K562 (cell line): Measurements from ENCODE around the gene SRP9. TPM values are rescaled to one million over a fixed set of nuclear protein-coding genes. Genes with fewer than 3 reads are reported as not detected.

ENCODE experiments used
- ATAC-seq: fragments of 200-7000 bp; cut with Tn5 transposase; 3 replicates; pipeline ENCODE4 v1.9.1; 2020; ENCODE audit warnings: moderate library complexity
- Bru-seq: library from RNA; stranded (reverse); fragments of 400-500 nt; gene quantifications from one replicate; lab custom pipeline; 2021; lab: Mats Ljungman, UMichigan
- BruChase-seq, 2 experiments: library from RNA; stranded (reverse); fragments of 400-500 nt; gene quantifications; one replicate each; lab custom pipeline; 2021; lab: Mats Ljungman, UMichigan
- BruUV-seq: library from RNA; stranded (reverse); fragments of 400-500 nt; replicated peaks from 2 replicates; lab custom pipeline; 2021; lab: Mats Ljungman, UMichigan
- CTCF ChIA-PET: fragments of 300-600 bp; formaldehyde crosslinking; extraction: SDS; loops from one replicate; lab custom pipeline; 2021; ENCODE audit warnings: low intra/inter-chr PET ratio; lab: Yijun Ruan, JAX
- POLR2A ChIA-PET: fragments of 300-600, 350-650 bp; sonication (Branson Sonifier 250); formaldehyde crosslinking; extraction: SDS; loops from one replicate; lab custom pipeline; 2021; ENCODE audit warnings: antibody characterized with exemption, inconsistent platforms; lab: Yijun Ruan, JAX
- DNase-seq, 4 experiments: peaks; one replicate each; pipeline versions ENCODE4 v3.0.0 to v3.0.0-alpha.2; 2011 to 2018; ENCODE audit warnings: low spot score in 3 of 4, mixed read lengths in 3 of 4; ENCODE audit errors: extremely low read depth in 1 of 4
- FAIRE-seq: peaks from 2 replicates; lab custom pipeline; 2011; peaks lifted over from hg19 to GRCh38; lab: Jason Lieb, UNC
- H2AFZ ChIP-seq: 2 replicates; pipeline ENCODE4 v1.6.0; 2011; ENCODE audit warnings: low read depth, low read length, control low read depth, inconsistent platforms
- H3K27ac ChIP-seq: fragments of 200-600 bp; 3 replicates; pipeline ENCODE4 v1.8.0; 2011; ENCODE audit warnings: low read depth, mild to moderate bottlenecking, control low read depth, inconsistent platforms, low read length, moderate library complexity, mixed read lengths; ENCODE audit errors: extremely low read depth
- H3K27me3 ChIP-seq, 2 experiments: fragments of 300-600 bp in 1 of 2; 2 replicates in 1 of 2; 3 replicates in 1 of 2; pipeline versions ENCODE4 v1.6.0 to v1.8.0; 2011; ENCODE audit warnings: inconsistent platforms in 2 of 2, low read length in 2 of 2, mild to moderate bottlenecking in 1 of 2, mixed read lengths in 1 of 2, moderate library complexity in 1 of 2; ENCODE audit not compliant: control insufficient read depth in 2 of 2, insufficient read depth in 2 of 2
- H3K36me3 ChIP-seq: fragments of 300-600 bp; 3 replicates; pipeline ENCODE4 v1.8.0; 2011; ENCODE audit warnings: mild to moderate bottlenecking, low read length, inconsistent platforms; ENCODE audit not compliant: control insufficient read depth, insufficient read depth
- H3K4me1 ChIP-seq, 2 experiments: fragments of 200-600 bp in 1 of 2; replicated peaks in 1 of 2; 2 replicates in 1 of 2; 3 replicates in 1 of 2; pipeline versions ENCODE4 v1.5.1 to v1.8.0; 2011; ENCODE audit warnings: inconsistent platforms in 2 of 2, low read length in 2 of 2, mild to moderate bottlenecking in 1 of 2, mixed read lengths in 1 of 2, moderate library complexity in 1 of 2; ENCODE audit not compliant: control insufficient read depth in 2 of 2, insufficient read depth in 2 of 2
- H3K4me2 ChIP-seq: 2 replicates; pipeline ENCODE4 v1.6.1; 2011; ENCODE audit warnings: low read length, control low read depth, inconsistent platforms, mixed read lengths; ENCODE audit not compliant: insufficient read depth
- H3K4me3 ChIP-seq: fragments of 200-600 bp; sonication (generic), shearing (Covaris generic); 2 replicates; pipeline ENCODE4 v1.5.1; 2016; ENCODE audit warnings: control low read depth, inconsistent platforms
- H3K79me2 ChIP-seq: fragments of 200-600 bp; 3 replicates; pipeline ENCODE4 v1.8.0; 2011; ENCODE audit warnings: low read length, inconsistent platforms; ENCODE audit not compliant: control insufficient read depth, insufficient read depth
- H3K9ac ChIP-seq, 2 experiments: 2 replicates each; pipeline versions ENCODE4 v1.6.0 to v1.6.1; 2011; ENCODE audit warnings: low read depth in 2 of 2, low read length in 2 of 2, control low read depth in 1 of 2, inconsistent platforms in 1 of 2, mild to moderate bottlenecking in 1 of 2, mixed read lengths in 1 of 2; ENCODE audit not compliant: insufficient read depth in 1 of 2
- H3K9me1 ChIP-seq: one replicate; pipeline ENCODE4 v1.6.0; 2011; ENCODE audit warnings: inconsistent platforms, mild to moderate bottlenecking, low read length, moderate library complexity; ENCODE audit not compliant: control insufficient read depth, insufficient read depth
- H3K9me3 ChIP-seq: replicated peaks from 2 replicates; pipeline ENCODE4 v1.5.1; 2011; ENCODE audit warnings: low read depth, low read length, inconsistent platforms; ENCODE audit not compliant: control insufficient read depth, insufficient read depth
- H4K20me1 ChIP-seq: replicated peaks from 2 replicates; pipeline ENCODE4 v1.6.1; 2011; ENCODE audit warnings: low read length, inconsistent platforms, mixed read lengths; ENCODE audit not compliant: control insufficient read depth, insufficient read depth
- BMI1 ChIP-seq: fragments of 150-350 bp; IDR thresholded peaks from 2 replicates; pipeline ENCODE4 v1.6.1; 2014; ENCODE audit warnings: low read length
- KAT7 ChIP-seq: sonication (generic); formaldehyde crosslinking; IDR thresholded peaks from 2 replicates; pipeline ENCODE4 v1.8.0; 2022; ENCODE audit warnings: missing genetic modification reagents, mild to moderate bottlenecking, borderline replicate concordance
- KDM1A ChIP-seq, 2 experiments: fragments of 450-650 bp; IDR thresholded peaks; 2 replicates each; pipeline ENCODE4 v1.6.1; 2016; ENCODE audit warnings: mild to moderate bottlenecking in 2 of 2
- NUFIP1 ChIP-seq: fragments of 450-650 bp; IDR thresholded peaks from 2 replicates; pipeline ENCODE4 v1.6.1; 2018; ENCODE audit not compliant: partially characterized antibody
- RBM34 ChIP-seq: fragments of 200-400 bp; formaldehyde crosslinking; IDR thresholded peaks from 2 replicates; pipeline ENCODE4 v1.6.1; 2018; ENCODE audit warnings: low read length, borderline replicate concordance; ENCODE audit not compliant: insufficient read depth
- SAFB2 ChIP-seq: fragments of 200-400 bp; formaldehyde crosslinking; IDR thresholded peaks from 2 replicates; pipeline ENCODE4 v1.6.1; 2018; ENCODE audit warnings: borderline replicate concordance, low read length, low read depth, moderate library complexity; ENCODE audit not compliant: severe bottlenecking
- U2AF1 ChIP-seq: fragments of 200-400 bp; formaldehyde crosslinking; optimal IDR thresholded peaks from 2 replicates; pipeline ENCODE3; 2017; ENCODE audit warnings: mild to moderate bottlenecking, low read depth, low read length, moderate library complexity
- ZNF830 ChIP-seq: fragments of 250-450 bp; sonication (Bioruptor Pico); IDR thresholded peaks from 2 replicates; pipeline ENCODE4 v1.5.0; 2021; ENCODE audit warnings: mild to moderate bottlenecking
- WGBS: fragments of 100-300 bp; shearing (Covaris generic); methylation state at CpG from one replicate; pipeline ENCODE4 v1.1.6; 2016; ENCODE audit warnings: low coverage, mixed read lengths; ENCODE audit not compliant: insufficient coverage; ENCODE audit errors: missing lambda C conversion rate; 5-methylcytosine and 5-hydroxymethylcytosine counted together
- in situ Hi-C: fragments of 300-500 bp; cut with MboI; formaldehyde crosslinking; loops from 4 replicates; pipeline ENCODE4 v1.15.0; 2018; ENCODE audit warnings: inconsistent platforms, mixed read lengths
- intact Hi-C: fragments of 100-400 bp; cut with micrococcal nuclease; formaldehyde crosslinking; loops from 2 replicates; pipeline ENCODE4 v1.14.2; 2022
- long read RNA-seq, 3 experiments: library from polyadenylated mRNA in 2 of 3; library from RNA in 1 of 3; unstranded in 2 of 3; stranded (forward) in 1 of 3; transcript quantifications; one replicate each; pipeline ENCODE4 v2.0.0, GENCODE V29; 2019 to 2022
- polyA minus RNA-seq, 3 experiments: library from RNA; depleted of rRNA, polyadenylated mRNA; stranded (reverse); fragments of >200 nt; gene quantifications; 2 replicates each; pipeline ENCODE4 v1.2.3, GENCODE V29; 2011
- polyA plus RNA-seq, 8 experiments: library from polyadenylated mRNA; depleted of rRNA in 4 of 8; stranded (reverse) in 5 of 8; unstranded in 3 of 8; fragments of >200 nt; fragmentation: Nextera tagmentation in 2 of 8; fragmentation: Illumina TruSeq in 1 of 8; extraction: Ambion mirVana in 2 of 8; extraction: Trizol in 1 of 8; gene quantifications; 2 replicates each; pipeline versions ENCODE4 v1.2.1 to v1.2.3, GENCODE V29; 2011 to 2014; ENCODE audit warnings: inconsistent platforms in 1 of 8, missing spikeins in 1 of 8
- total RNA-seq, 7 experiments: library from RNA; depleted of rRNA in 6 of 7; stranded (reverse); fragments of >200 nt in 6 of 7; fragmentation: Illumina TruSeq in 2 of 7; extraction: Trizol in 2 of 7; gene quantifications; 2 replicates each; pipeline versions ENCODE4 v1.2.1 to v1.2.3, GENCODE V29; 2011 to 2021; ENCODE audit warnings: low replicate concordance in 1 of 7
- TF ChIP-seq, protein P1 (sequence below): conservative IDR thresholded peaks from 2 replicates; pipeline ENCODE4 v1.6.1; 2011; ENCODE audit warnings: low read depth, mild to moderate bottlenecking, low read length; ENCODE audit not compliant: control insufficient read depth
- TF ChIP-seq, protein P2 (sequence below), 2 experiments: fragments of 250-450 bp in 1 of 2; fragments of 450-650 bp in 1 of 2; sonication (Bioruptor Pico) in 1 of 2; IDR thresholded peaks; 2 replicates each; pipeline versions ENCODE4 v1.6.1 to v1.8.0; 2016 to 2021; ENCODE audit warnings: mild to moderate bottlenecking in 2 of 2, moderate library complexity in 2 of 2, missing compliant biosample characterization in 1 of 2, missing genetic modification characterization in 1 of 2

Gene SRP9, protein sequence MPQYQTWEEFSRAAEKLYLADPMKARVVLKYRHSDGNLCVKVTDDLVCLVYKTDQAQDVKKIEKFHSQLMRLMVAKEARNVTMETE
- 83.3 and 146 TPM in 2 replicates for total RNA-seq (2011; cell fraction: chromatin; rRNA removed; ENCODE audit: low replicate concordance)
- total RNA-seq (2011; cell fraction: nucleolus; rRNA removed): 43.4 and 63.3 TPM in 2 replicates
- 146 and 277 TPM in 2 replicates for total RNA-seq (2011; cell fraction: nucleoplasm; rRNA removed)
- total RNA-seq (2014; rRNA removed): 272 and 273 TPM in 2 replicates
- total RNA-seq (2014; rRNA removed; fragmentation: Illumina TruSeq; extraction: Trizol): 690 and 726 TPM in 2 replicates
- 537 and 597 TPM in 2 replicates for total RNA-seq (2015; rRNA removed; fragmentation: Illumina TruSeq; extraction: Trizol)
- total RNA-seq (2021): 434 and 437 TPM in 2 replicates
- polyA plus RNA-seq (2011; rRNA removed): 836 and 1,016 TPM in 2 replicates
- 227 and 688 TPM in 2 replicates for polyA plus RNA-seq (2011; cell fraction: cytosol; rRNA removed)
- 227 and 377 TPM in 2 replicates for polyA plus RNA-seq (2011; cell fraction: nucleus; rRNA removed)
- 392 and 460 TPM in 2 replicates for polyA plus RNA-seq (2012)
- polyA plus RNA-seq (2014; fragmentation: Illumina TruSeq; extraction: Trizol): 557 and 668 TPM in 2 replicates
- polyA plus RNA-seq (2014; fragmentation: Nextera tagmentation; extraction: Ambion mirVana): 1,000 to 10,000 TPM; 1,645 to 1,892 TPM
- 502 and 509 TPM in 2 replicates for polyA plus RNA-seq (2014; rRNA removed)
- polyA minus RNA-seq (2011; rRNA and poly(A)+ RNA removed): 359 and 411 TPM in 2 replicates
- polyA minus RNA-seq (2011; cell fraction: cytosol; rRNA and poly(A)+ RNA removed): 148 and 171 TPM in 2 replicates
- 33.3 and 80.0 TPM in 2 replicates for polyA minus RNA-seq (2011; cell fraction: nucleus; rRNA and poly(A)+ RNA removed)
- percentile 98 among the genes with signal in this experiment for Bru-seq, nascent RNA
- percentile 99 among the genes with signal in this experiment for BruChase-seq, experiment 1, labeled RNA remaining after a 2-hour chase
- percentile 99 among the genes with signal in this experiment for BruChase-seq, experiment 2, labeled RNA remaining after a 6-hour chase
- long read RNA-seq, experiment 1, transcript SRP9-201 (3 exons, 1,480 nt): major isoform, 800 of 1,088 reads
- long read RNA-seq, experiment 1, transcript SRP9-203 (4 exons, 1,596 nt): minor isoform, 89 of 1,088 reads
- long read RNA-seq, experiment 1, partial matches to known transcripts: 69 of 1,088 reads
- long read RNA-seq, experiment 1, other reads (novel, unspliced or antisense): 125 of 1,088 reads
- long read RNA-seq, experiment 2, transcript SRP9-203 (4 exons, 1,596 nt): minor isoform, 8 of 354 reads
- long read RNA-seq, experiment 2, transcript SRP9-201 (3 exons, 1,480 nt): major isoform, 73 of 354 reads
- long read RNA-seq, experiment 2, partial matches to known transcripts: 0 of 354 reads
- long read RNA-seq, experiment 2, other reads (novel, unspliced or antisense): 272 of 354 reads
- long read RNA-seq, experiment 3, transcript SRP9-203 (4 exons, 1,596 nt): minor isoform, 62 of 831 reads
- long read RNA-seq, experiment 3, transcript SRP9-201 (3 exons, 1,480 nt): major isoform, 711 of 831 reads
- long read RNA-seq, experiment 3, partial matches to known transcripts: 9 of 831 reads
- long read RNA-seq, experiment 3, other reads (novel, unspliced or antisense): 47 of 831 reads

- Histone ChIP-seq H3K9me3 (no peaks in the 10 kb centered on the region), H4K20me1 (peaks cover 19% of the 10 kb centered on the region), H3K27me3 (no peaks in the 10 kb centered on the region), H3K4me3 (peak within 1 kb of the TSS; percentile 95), H3K27ac (peak within 1 kb of the TSS; percentile 100), H3K36me3 (peaks cover 43% of the 10 kb centered on the region), H3K9ac (peak within 1 kb of the TSS; percentile 99 to 100), H3K9me1 (peaks cover 5% of the 10 kb centered on the region), H3K4me1 (peaks cover 8 to 17% of the 10 kb centered on the region in 2 experiments; a peak in 4 of 5 replicates), H3K79me2 (peaks cover 56% of the 10 kb centered on the region), H2AFZ (peak within 1 kb of the TSS; percentile 99), H3K4me2 (peak within 1 kb of the TSS; percentile 99)
- FAIRE-seq (peak; percentile 99), DNase-seq (peak; percentile 99 to 100 (median 100)), ATAC-seq (peak; percentile 99)
- POLR2A ChIA-PET: interaction anchor here (0.6 to 4.0 kb wide), 49 partner anchors 8 to 417 kb away, joined by 3 to 64 read pairs (median 3); partner anchors contain the start of gene EPHX1
- TSS peak; percentile 54 for BruUV-seq
- intact Hi-C loops: loop anchor here (2.0 kb wide), 2 partner anchors 33 to 69 kb away; partner anchors contain the start of gene EPHX1
- in situ Hi-C loops: loop anchor here (5.0 kb wide), 1 partner anchor 300 kb away; no protein-coding TSS in a partner anchor
- WGBS: under 1% methylated on average over 42 of the region's 46 CpGs
- CTCF ChIA-PET: interaction anchor here (0.7 to 1.3 kb wide), 2 partner anchors 297 to 302 kb away, joined by 3 to 6 read pairs; no protein-coding TSS in a partner anchor
- TF ChIP-seq KDM1A (IDR thresholded peaks at IDR 0.05): no peak
- TF ChIP-seq NUFIP1: no peak
- 0 out of 2 replicates have a peak, but pooled peaks have one; percentile 35 for TF ChIP-seq BMI1
- TF ChIP-seq SAFB2: no peak
- TF ChIP-seq RBM34: no peak
- peak; percentile 79; the same call in 1 of the 2 replicates for TF ChIP-seq KAT7 (CRISPR knock-in tag)
- TF ChIP-seq, protein P1, sequence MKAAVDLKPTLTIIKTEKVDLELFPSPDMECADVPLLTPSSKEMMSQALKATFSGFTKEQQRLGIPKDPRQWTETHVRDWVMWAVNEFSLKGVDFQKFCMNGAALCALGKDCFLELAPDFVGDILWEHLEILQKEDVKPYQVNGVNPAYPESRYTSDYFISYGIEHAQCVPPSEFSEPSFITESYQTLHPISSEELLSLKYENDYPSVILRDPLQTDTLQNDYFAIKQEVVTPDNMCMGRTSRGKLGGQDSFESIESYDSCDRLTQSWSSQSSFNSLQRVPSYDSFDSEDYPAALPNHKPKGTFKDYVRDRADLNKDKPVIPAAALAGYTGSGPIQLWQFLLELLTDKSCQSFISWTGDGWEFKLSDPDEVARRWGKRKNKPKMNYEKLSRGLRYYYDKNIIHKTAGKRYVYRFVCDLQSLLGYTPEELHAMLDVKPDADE: no peak
- TF ChIP-seq ZNF830: peak; percentile 87; the same call in 1 of the 2 replicates
- TF ChIP-seq U2AF1: no peak
- TF ChIP-seq, protein P2, sequence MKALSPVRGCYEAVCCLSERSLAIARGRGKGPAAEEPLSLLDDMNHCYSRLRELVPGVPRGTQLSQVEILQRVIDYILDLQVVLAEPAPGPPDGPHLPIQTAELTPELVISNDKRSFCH (CRISPR knock-in tag; IDR thresholded peaks at IDR 0.05): no peak
- TF ChIP-seq, protein P2 (tag; IDR thresholded peaks at IDR 0.05): 0 out of 2 replicates have a peak, but pooled peaks have one; percentile 64
Measured at GRCh38 chr1:225777583-225778336, at the start of gene SRP9. Gene SRP9, plus strand, starts transcription at chr1:225777826. Its CDS starts 115 bp downstream, at chr1:225777941.
